Adrenal gland (tissue), 5 donors: ENCODE results near the gene RET.

Experiments
- POLR2A ChIP-seq, 2 donors: fragments of 450-650 bp; IDR thresholded peaks; one replicate each; pipeline ENCODE4 v1.6.1; 2017; ENCODE audit warnings: antibody characterized with exemption in 2 of 2, mild to moderate bottlenecking in 2 of 2, moderate library complexity in 1 of 2
- TF ChIP-seq, protein P1 (sequence below), 6 experiments: fragments of 450-650 bp in 4 of 6; fragments of 200-600 bp in 2 of 6; sonication (generic) in 1 of 6; IDR thresholded peaks; 1 replicate in 5 of 6; 2 replicates in 1 of 6; pipeline versions ENCODE4 v1.5.1 to v1.8.0; 2016 to 2021; ENCODE audit warnings: antibody characterized with exemption in 6 of 6, mild to moderate bottlenecking in 2 of 6, moderate library complexity in 1 of 6
- donor health status: DM: no; HTN: no; CAD: no.

DNA sequence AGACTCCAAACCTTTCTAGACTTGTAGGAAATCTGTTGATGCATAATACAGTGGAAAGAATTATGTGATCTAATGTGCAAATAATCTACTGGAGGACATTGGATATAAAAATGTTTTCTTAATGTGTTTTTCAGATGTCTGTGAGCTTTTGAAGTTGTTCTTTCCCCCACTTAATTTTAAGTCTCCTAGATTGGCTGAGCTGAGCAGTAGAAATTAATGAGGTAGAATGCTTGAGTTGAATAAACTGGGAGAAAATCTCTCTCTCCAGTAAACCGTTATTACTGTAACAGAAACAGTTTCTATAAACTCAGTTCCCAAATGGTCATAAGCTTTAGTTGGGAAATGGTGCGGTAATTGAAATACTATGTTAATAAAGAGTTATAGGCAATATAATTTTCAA lies 77.0 kb downstream of the RET start:
- TF ChIP-seq, protein P1, sequence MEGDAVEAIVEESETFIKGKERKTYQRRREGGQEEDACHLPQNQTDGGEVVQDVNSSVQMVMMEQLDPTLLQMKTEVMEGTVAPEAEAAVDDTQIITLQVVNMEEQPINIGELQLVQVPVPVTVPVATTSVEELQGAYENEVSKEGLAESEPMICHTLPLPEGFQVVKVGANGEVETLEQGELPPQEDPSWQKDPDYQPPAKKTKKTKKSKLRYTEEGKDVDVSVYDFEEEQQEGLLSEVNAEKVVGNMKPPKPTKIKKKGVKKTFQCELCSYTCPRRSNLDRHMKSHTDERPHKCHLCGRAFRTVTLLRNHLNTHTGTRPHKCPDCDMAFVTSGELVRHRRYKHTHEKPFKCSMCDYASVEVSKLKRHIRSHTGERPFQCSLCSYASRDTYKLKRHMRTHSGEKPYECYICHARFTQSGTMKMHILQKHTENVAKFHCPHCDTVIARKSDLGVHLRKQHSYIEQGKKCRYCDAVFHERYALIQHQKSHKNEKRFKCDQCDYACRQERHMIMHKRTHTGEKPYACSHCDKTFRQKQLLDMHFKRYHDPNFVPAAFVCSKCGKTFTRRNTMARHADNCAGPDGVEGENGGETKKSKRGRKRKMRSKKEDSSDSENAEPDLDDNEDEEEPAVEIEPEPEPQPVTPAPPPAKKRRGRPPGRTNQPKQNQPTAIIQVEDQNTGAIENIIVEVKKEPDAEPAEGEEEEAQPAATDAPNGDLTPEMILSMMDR (IDR thresholded peaks at IDR 0.05), result no peak
- TF ChIP-seq POLR2A (IDR thresholded peaks at IDR 0.05), result no peak
